Thymus (tissue), 11 donors: ENCODE results near the gene EFEMP1. TPM values are rescaled to one million over a fixed set of nuclear protein-coding genes. Genes with fewer than 3 reads are reported as not detected.

Experiments used
- DNase-seq, 9 donors: peaks; one replicate each; pipeline ENCODE4 v3.0.0-alpha.2; 2013; ENCODE audit warnings: low spot score in 9 of 9, low read depth in 6 of 9, missing footprints in 1 of 9
- H3K27ac ChIP-seq, 2 donors: one replicate each; pipeline ENCODE4 v1.5.1; 2013; ENCODE audit warnings: control low read depth in 1 of 2, low read depth in 1 of 2, low read length in 1 of 2, mild to moderate bottlenecking in 1 of 2, moderate library complexity in 1 of 2
- H3K27me3 ChIP-seq, 2 donors: one replicate each; pipeline ENCODE4 v1.5.1; 2013; ENCODE audit warnings: low read length in 1 of 2; ENCODE audit not compliant: control insufficient read depth in 2 of 2, insufficient read depth in 1 of 2
- H3K36me3 ChIP-seq, 2 donors: one replicate each; pipeline ENCODE4 v1.5.1; 2013; ENCODE audit warnings: low read length in 1 of 2, mild to moderate bottlenecking in 1 of 2, moderate library complexity in 1 of 2; ENCODE audit not compliant: control insufficient read depth in 2 of 2, insufficient read depth in 2 of 2
- H3K4me1 ChIP-seq, 2 donors: one replicate each; pipeline ENCODE4 v1.5.1; 2013; ENCODE audit warnings: low read length in 2 of 2; ENCODE audit not compliant: control insufficient read depth in 2 of 2, insufficient read depth in 2 of 2
- H3K4me3 ChIP-seq, 2 donors: one replicate each; pipeline ENCODE4 v1.5.1; 2013; ENCODE audit warnings: low read length in 2 of 2, control low read depth in 1 of 2, mild to moderate bottlenecking in 1 of 2
- H3K9me3 ChIP-seq, 2 donors: one replicate each; pipeline ENCODE4 v1.5.1; 2013; ENCODE audit warnings: low read length in 1 of 2, mild to moderate bottlenecking in 1 of 2; ENCODE audit not compliant: control insufficient read depth in 2 of 2, insufficient read depth in 1 of 2
- WGBS: extraction: QIAGEN DNeasy Blood & Tissue Kit; methylation state at CpG from one replicate; pipeline ENCODE4 v1.1.7; 2013; 5-methylcytosine and 5-hydroxymethylcytosine counted together
- polyA plus RNA-seq: library from polyadenylated mRNA; stranded (reverse); fragments of 200-250 nt; gene quantifications from one replicate; pipeline ENCODE4 v1.2.3, GENCODE V29; 2013
- total RNA-seq: library from RNA; stranded (reverse); fragments of 120-200 nt; gene quantifications from one replicate; pipeline ENCODE4 v1.2.4, GENCODE V29; 2013
- donor health status: healthy.

The EFEMP1 gene
- total and polyA plus RNA-seq, 2 donors, result 4.0 to 24.3 TPM

GRCh38 chr2:55958756-55959155 lies 35.2 kb upstream of the EFEMP1 start:
- no peak overlapping the region for H3K27ac ChIP-seq
- 81% methylated on average over 1 of the region's 1 CpG for WGBS
- H3K4me3 ChIP-seq, result no peak overlapping the region
- H3K9me3 ChIP-seq, result no peaks in the 10 kb centered on the region
- no peaks in the 10 kb centered on the region for H3K36me3 ChIP-seq
- no peaks in the 10 kb centered on the region for H3K27me3 ChIP-seq
- no peaks in the 10 kb centered on the region for H3K4me1 ChIP-seq
- DNase-seq, result no peak

- Histone ChIP-seq H3K9me3 (no peaks in the 10 kb centered on the region), H3K4me3 (no peak overlapping the region), H3K4me1 (no peaks in the 10 kb centered on the region), H3K27me3 (no peaks in the 10 kb centered on the region), H3K36me3 (no peaks in the 10 kb centered on the region), H3K27ac (no peak overlapping the region)
- WGBS, result 93% methylated on average over 3 of the region's 3 CpGs
- no peak for DNase-seq
These were observed 33.6 kb upstream of the EFEMP1 start for GRCh38 chr2:55957142-55957541.

- Histone ChIP-seq H3K4me3 (no peak overlapping the region), H3K4me1 (no peaks in the 10 kb centered on the region), H3K9me3 (no peaks in the 10 kb centered on the region), H3K27me3 (no peaks in the 10 kb centered on the region), H3K36me3 (no peaks in the 10 kb centered on the region), H3K27ac (no peak overlapping the region)
- DNase-seq, result no peak
- WGBS, result 92% methylated on average over 4 of the region's 4 CpGs
These were observed 30.9 kb upstream of the EFEMP1 start for GRCh38 chr2:55954306-55955035.

- WGBS, result 76% methylated on average over 4 of the region's 4 CpGs
- no peak for DNase-seq
- H3K27ac ChIP-seq, result no peak overlapping the region
- H3K4me3 ChIP-seq, result no peak overlapping the region
- H3K4me1 ChIP-seq, result no peaks in the 10 kb centered on the region
- no peaks in the 10 kb centered on the region for H3K36me3 ChIP-seq
- H3K9me3 ChIP-seq, result no peaks in the 10 kb centered on the region
- no peaks in the 10 kb centered on the region for H3K27me3 ChIP-seq
These were observed 28.8 kb upstream of the EFEMP1 start for GRCh38 chr2:55952415-55952814.

- Histone ChIP-seq H3K27me3 (no peaks in the 10 kb centered on the region), H3K9me3 (no peaks in the 10 kb centered on the region), H3K27ac (no peak overlapping the region), H3K4me1 (no peaks in the 10 kb centered on the region), H3K36me3 (no peaks in the 10 kb centered on the region), H3K4me3 (no peak overlapping the region)
- DNase-seq, result no peak
- 97% methylated on average over 5 of the region's 5 CpGs for WGBS
These were observed 28.0 kb upstream of the EFEMP1 start for GRCh38 chr2:55951533-55951932.

GRCh38 chr2:55949613-55950012 lies 26.0 kb upstream of the EFEMP1 start:
- H3K4me1 ChIP-seq, result no peaks in the 10 kb centered on the region
- H3K27me3 ChIP-seq, result no peaks in the 10 kb centered on the region
- no peak overlapping the region for H3K4me3 ChIP-seq
- DNase-seq, result no peak
- no peaks in the 10 kb centered on the region for H3K9me3 ChIP-seq
- H3K27ac ChIP-seq, result no peak overlapping the region
- 66% methylated on average over 2 of the region's 2 CpGs for WGBS
- H3K36me3 ChIP-seq, result no peaks in the 10 kb centered on the region

GRCh38 chr2:55949211-55949610 lies 25.6 kb upstream of the EFEMP1 start:
- no peaks in the 10 kb centered on the region for H3K9me3 ChIP-seq
- DNase-seq, result no peak
- H3K27me3 ChIP-seq, result no peaks in the 10 kb centered on the region
- no peak overlapping the region for H3K4me3 ChIP-seq
- no peak overlapping the region for H3K27ac ChIP-seq
- H3K4me1 ChIP-seq, result no peaks in the 10 kb centered on the region
- H3K36me3 ChIP-seq, result no peaks in the 10 kb centered on the region

- H3K27ac ChIP-seq, result no peak overlapping the region
- no peak overlapping the region for H3K4me3 ChIP-seq
- no peak for DNase-seq
These were observed 24.8 kb upstream of the EFEMP1 start for GRCh38 chr2:55948176-55948923.

GRCh38 chr2:55947752-55948151 lies 24.2 kb upstream of the EFEMP1 start:
- Histone ChIP-seq H3K4me3 (no peak overlapping the region), H3K27ac (no peak overlapping the region), H3K4me1 (no peaks in the 10 kb centered on the region), H3K27me3 (no peaks in the 10 kb centered on the region), H3K36me3 (no peaks in the 10 kb centered on the region), H3K9me3 (no peaks in the 10 kb centered on the region)
- WGBS, result 90% methylated on average over 4 of the region's 4 CpGs
- no peak for DNase-seq

More at GRCh38 chr2:55948176-55948923, 24.8 kb upstream of the EFEMP1 start:
- no peaks in the 10 kb centered on the region for H3K36me3 ChIP-seq
- no peaks in the 10 kb centered on the region for H3K27me3 ChIP-seq
- H3K9me3 ChIP-seq, result no peaks in the 10 kb centered on the region
- H3K4me1 ChIP-seq, result no peaks in the 10 kb centered on the region
